Left lung (tissue), 10 donors: ENCODE measurements around the gene SLC7A11. TPM values are rescaled to one million over a fixed set of nuclear protein-coding genes. Genes with fewer than 3 reads are reported as not detected.
A peak's percentile ranks its signal among the peaks of the same experiment; 100 is the strongest.

ENCODE experiments used
- ATAC-seq: fragments of 200-7000 bp; cut with Tn5 transposase; one replicate; pipeline ENCODE4 v1.9.1; 2020; ENCODE audit warnings: moderate library complexity
- DNase-seq, 4 donors: peaks; one replicate each; pipeline ENCODE4 v3.0.0-alpha.2; 2013 to 2020
- H3K27ac ChIP-seq, 2 donors: fragments of 200-600 bp; sonication (generic) in 1 of 2; one replicate each; pipeline versions ENCODE4 v1.5.0 to v1.8.0; 2020 to 2021
- H3K27me3 ChIP-seq, 2 donors: fragments of 200-600 bp; sonication (generic) in 1 of 2; one replicate each; pipeline versions ENCODE4 v1.5.0 to v1.8.0; 2020 to 2021
- H3K36me3 ChIP-seq, 2 donors: fragments of 200-600 bp; sonication (generic) in 1 of 2; one replicate each; pipeline versions ENCODE4 v1.5.0 to v1.8.0; 2020 to 2021
- H3K4me1 ChIP-seq, 2 donors: fragments of 200-600 bp; one replicate each; pipeline ENCODE4 v1.8.0; 2021
- H3K4me3 ChIP-seq, 2 donors: fragments of 200-600 bp; sonication (generic) in 1 of 2; one replicate each; pipeline versions ENCODE4 v1.5.0 to v1.8.0; 2020 to 2021; ENCODE audit warnings: mild to moderate bottlenecking in 1 of 2
- H3K9me3 ChIP-seq, 2 donors: fragments of 200-600 bp; sonication (generic) in 1 of 2; one replicate each; pipeline versions ENCODE4 v1.5.0 to v1.8.0; 2020 to 2021
- intact Hi-C, 2 donors: fragments of 100-400 bp; cut with DNase I; formaldehyde crosslinking; loops; one replicate each; pipeline versions ENCODE4 v1.11.2 to v1.14.2; 2022
- polyA plus RNA-seq, 6 donors: library from polyadenylated mRNA; unstranded; fragments of 120-200 nt; gene quantifications; one replicate each; pipeline ENCODE4 v1.2.1, GENCODE V29; 2013; ENCODE audit not compliant: insufficient read length in 6 of 6
- total RNA-seq, 2 donors: library from RNA; stranded (reverse); fragmentation: NEBNext Ultra II Directional; extraction: Animal tissue kit (Norgen Biotek cat#: 25700); gene quantifications; one replicate each; pipeline ENCODE4 v1.2.1, GENCODE V29; 2021
- TF ChIP-seq, protein P1 (sequence below), 2 donors: fragments of 200-600 bp; sonication (generic) in 1 of 2; IDR thresholded peaks; one replicate each; pipeline versions ENCODE4 v1.5.0 to v1.8.0; 2021; ENCODE audit warnings: antibody characterized with exemption in 2 of 2
- donor health status: DM: no; HTN: yes; CAD: no.
- donor health status: DM: no; HTN: no; CAD: no.

SLC7A11 gene
- total and polyA plus RNA-seq, 8 donors: 0.61 to 13.2 (median 0.90) TPM

DNA sequence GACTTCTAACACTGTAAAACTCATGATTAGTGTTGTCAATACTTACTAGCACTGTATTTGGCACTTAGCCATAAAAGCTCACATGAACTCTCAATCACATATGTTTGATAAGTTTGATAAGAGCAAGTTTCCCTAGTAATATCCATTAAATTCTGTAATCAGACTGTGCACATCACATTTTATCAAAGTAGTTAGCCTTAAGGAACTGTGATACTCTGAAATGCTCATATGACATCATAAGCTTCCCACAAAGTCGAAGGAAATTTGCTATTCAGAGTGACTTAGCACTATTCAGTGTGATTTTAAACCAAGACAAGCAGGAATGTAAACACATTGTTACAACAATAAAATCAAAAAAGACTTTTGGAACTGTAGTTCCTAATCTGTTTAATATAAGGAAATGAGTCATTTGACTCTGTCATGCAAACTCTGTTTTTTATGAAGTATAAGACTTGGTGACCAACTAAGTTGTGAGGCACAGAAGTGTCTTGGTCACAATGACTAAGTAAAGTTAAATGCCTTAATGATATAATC is 6.7 kb downstream of the SLC7A11 start:
- no peak overlapping the region for H3K4me3 ChIP-seq
- H3K27ac ChIP-seq: peak overlapping the region; percentile 26 to 61
- H3K27me3 ChIP-seq: no peaks in the 10 kb centered on the region
- peaks cover 0 to 5% of the 10 kb centered on the region in 2 donors for H3K36me3 ChIP-seq
- intact Hi-C loops: no loop called here
- ATAC-seq: peak; percentile 48
- TF ChIP-seq, protein P1, sequence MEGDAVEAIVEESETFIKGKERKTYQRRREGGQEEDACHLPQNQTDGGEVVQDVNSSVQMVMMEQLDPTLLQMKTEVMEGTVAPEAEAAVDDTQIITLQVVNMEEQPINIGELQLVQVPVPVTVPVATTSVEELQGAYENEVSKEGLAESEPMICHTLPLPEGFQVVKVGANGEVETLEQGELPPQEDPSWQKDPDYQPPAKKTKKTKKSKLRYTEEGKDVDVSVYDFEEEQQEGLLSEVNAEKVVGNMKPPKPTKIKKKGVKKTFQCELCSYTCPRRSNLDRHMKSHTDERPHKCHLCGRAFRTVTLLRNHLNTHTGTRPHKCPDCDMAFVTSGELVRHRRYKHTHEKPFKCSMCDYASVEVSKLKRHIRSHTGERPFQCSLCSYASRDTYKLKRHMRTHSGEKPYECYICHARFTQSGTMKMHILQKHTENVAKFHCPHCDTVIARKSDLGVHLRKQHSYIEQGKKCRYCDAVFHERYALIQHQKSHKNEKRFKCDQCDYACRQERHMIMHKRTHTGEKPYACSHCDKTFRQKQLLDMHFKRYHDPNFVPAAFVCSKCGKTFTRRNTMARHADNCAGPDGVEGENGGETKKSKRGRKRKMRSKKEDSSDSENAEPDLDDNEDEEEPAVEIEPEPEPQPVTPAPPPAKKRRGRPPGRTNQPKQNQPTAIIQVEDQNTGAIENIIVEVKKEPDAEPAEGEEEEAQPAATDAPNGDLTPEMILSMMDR (IDR thresholded peaks at IDR 0.05): no peak
- H3K4me1 ChIP-seq: peaks cover 0 to 6% of the 10 kb centered on the region in 2 donors
- no peaks in the 10 kb centered on the region for H3K9me3 ChIP-seq
- no peak for DNase-seq

DNA sequence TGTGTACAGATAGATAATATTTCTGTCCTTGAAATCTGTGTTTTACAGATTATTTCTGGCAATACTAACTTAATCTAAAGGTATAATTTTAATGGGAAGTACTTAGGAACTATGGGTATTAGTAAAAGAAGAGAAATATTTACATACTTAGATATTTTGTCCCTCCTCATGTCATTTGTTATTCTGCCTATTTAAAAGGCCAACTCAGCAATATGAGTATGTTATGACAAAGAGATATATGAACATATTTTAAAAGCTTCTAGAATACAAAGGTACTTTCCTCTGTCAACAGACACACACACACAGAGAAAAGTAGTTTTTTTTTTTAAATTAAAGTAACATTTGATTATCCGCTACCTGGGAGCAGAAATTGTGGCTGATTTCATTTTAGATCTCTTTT is 7.9 kb downstream of the SLC7A11 start:
- peaks cover 0 to 5% of the 10 kb centered on the region in 2 donors for H3K36me3 ChIP-seq
- intact Hi-C loops: no loop called here
- ATAC-seq (no peak), DNase-seq (no peak)
- TF ChIP-seq, protein P1 (IDR thresholded peaks at IDR 0.05): no peak
- H3K4me3 ChIP-seq: no peak overlapping the region
- H3K9me3 ChIP-seq: no peaks in the 10 kb centered on the region
- no peaks in the 10 kb centered on the region for H3K27me3 ChIP-seq
- H3K4me1 ChIP-seq: peaks cover 0 to 6% of the 10 kb centered on the region in 2 donors
- no peak overlapping the region for H3K27ac ChIP-seq

GRCh38 chr4:138233313-138234034 is 8.7 kb downstream of the SLC7A11 start:
- DNase-seq (no peak), ATAC-seq (no peak)
- Histone ChIP-seq H3K4me3 (no peak overlapping the region), H3K9me3 (no peaks in the 10 kb centered on the region), H3K27me3 (no peaks in the 10 kb centered on the region), H3K36me3 (peaks cover 0 to 5% of the 10 kb centered on the region in 2 donors), H3K27ac (no peak overlapping the region), H3K4me1 (peaks cover 0 to 6% of the 10 kb centered on the region in 2 donors)
- TF ChIP-seq, protein P1 (IDR thresholded peaks at IDR 0.05): no peak
- intact Hi-C loops: no loop called here

DNA sequence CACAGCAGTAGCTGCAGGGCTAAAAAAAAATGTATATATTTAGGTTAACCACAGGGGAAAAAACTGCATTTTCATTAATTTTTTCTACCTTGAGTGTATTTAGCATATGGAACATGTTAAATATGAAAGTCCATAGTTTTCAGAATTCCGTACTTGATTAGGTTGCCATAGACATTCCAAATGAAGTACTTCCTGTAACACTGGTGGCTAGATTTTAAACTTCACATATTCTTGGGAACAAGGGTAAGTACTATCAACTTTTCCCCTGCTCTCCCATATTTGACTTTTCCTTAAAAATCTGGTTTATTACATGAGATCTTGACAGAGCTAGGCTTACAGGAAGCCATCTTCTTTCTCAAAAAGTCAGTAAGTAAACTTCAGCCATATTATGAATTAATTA is 9.8 kb downstream of the SLC7A11 start:
- no peak for ATAC-seq
- intact Hi-C loops: no loop called here

GRCh38 chr4:138230048-138230447 is 12.1 kb downstream of the SLC7A11 start:
- Histone ChIP-seq H3K4me3 (no peak overlapping the region), H3K36me3 (peaks cover 0 to 5% of the 10 kb centered on the region in 2 donors), H3K4me1 (no peaks in the 10 kb centered on the region), H3K27ac (no peak overlapping the region), H3K9me3 (no peaks in the 10 kb centered on the region), H3K27me3 (no peaks in the 10 kb centered on the region)
- intact Hi-C loops: no loop called here
- TF ChIP-seq, protein P1 (IDR thresholded peaks at IDR 0.05): no peak
- no peak for ATAC-seq
- DNase-seq: no peak

More for the DNA sequence above, 9.8 kb downstream of the SLC7A11 start:
- TF ChIP-seq, protein P1 (IDR thresholded peaks at IDR 0.05): no peak
- no peak for DNase-seq
- H3K9me3 ChIP-seq: no peaks in the 10 kb centered on the region
- H3K4me3 ChIP-seq: no peak overlapping the region
- H3K27ac ChIP-seq: no peak overlapping the region
- H3K27me3 ChIP-seq: no peaks in the 10 kb centered on the region
- peaks cover 0 to 6% of the 10 kb centered on the region in 2 donors for H3K4me1 ChIP-seq
- peaks cover 0 to 5% of the 10 kb centered on the region in 2 donors for H3K36me3 ChIP-seq
